AG10803 (cell line): ENCODE measurements around the gene KATNAL2.

Experiments
- DNase-seq: peaks from one replicate; pipeline ENCODE4 v3.0.0; 2010; ENCODE audit warnings: low read depth
- H3K4me3 ChIP-seq: 2 replicates; pipeline ENCODE4 v1.5.1; 2011; ENCODE audit warnings: mild to moderate bottlenecking, low read length, control low read depth
- TF ChIP-seq, protein P1 (sequence below): conservative IDR thresholded peaks from 2 replicates; pipeline ENCODE4 v1.5.1; 2011; ENCODE audit warnings: mild to moderate bottlenecking, low read length, control low read depth, inconsistent platforms

KATNAL2 gene

DNA sequence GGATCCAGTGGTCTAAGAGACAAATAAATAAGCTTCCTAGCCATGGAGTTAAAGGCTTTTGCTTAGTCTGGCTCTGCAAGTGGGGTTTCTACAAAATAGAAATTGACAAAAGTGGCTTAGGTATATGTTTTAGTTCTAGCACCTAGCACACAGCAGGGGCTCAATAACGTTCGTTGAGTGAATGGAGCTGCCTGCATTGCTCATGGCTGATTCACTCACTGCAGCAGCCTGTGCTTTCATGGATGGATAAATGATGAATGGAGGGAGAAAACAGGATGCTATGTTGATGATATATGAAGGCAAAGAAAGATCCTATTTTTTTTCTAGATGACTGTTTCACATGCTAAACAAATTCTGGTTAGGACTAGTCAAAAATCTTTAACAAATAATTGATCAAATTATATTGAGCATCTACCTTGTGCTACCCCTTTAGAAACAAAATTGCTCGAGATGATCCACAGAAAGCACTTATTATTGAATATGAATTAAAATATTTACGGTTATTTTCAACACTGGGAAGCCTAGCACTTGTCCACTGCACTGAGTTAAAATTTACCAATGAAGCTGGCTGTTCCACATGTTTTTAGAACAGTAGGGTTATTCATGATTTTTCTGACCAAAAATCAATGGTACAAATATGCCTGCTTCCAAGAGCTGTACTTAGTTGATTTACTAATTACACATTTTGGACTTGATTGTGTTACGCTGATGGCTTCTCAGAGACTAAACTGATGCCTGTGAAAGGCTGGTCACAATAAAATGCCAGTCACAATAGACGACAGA, 193.3 kb downstream of the KATNAL2 start:
- H3K4me3 ChIP-seq: no peak overlapping the region
- TF ChIP-seq, protein P1, sequence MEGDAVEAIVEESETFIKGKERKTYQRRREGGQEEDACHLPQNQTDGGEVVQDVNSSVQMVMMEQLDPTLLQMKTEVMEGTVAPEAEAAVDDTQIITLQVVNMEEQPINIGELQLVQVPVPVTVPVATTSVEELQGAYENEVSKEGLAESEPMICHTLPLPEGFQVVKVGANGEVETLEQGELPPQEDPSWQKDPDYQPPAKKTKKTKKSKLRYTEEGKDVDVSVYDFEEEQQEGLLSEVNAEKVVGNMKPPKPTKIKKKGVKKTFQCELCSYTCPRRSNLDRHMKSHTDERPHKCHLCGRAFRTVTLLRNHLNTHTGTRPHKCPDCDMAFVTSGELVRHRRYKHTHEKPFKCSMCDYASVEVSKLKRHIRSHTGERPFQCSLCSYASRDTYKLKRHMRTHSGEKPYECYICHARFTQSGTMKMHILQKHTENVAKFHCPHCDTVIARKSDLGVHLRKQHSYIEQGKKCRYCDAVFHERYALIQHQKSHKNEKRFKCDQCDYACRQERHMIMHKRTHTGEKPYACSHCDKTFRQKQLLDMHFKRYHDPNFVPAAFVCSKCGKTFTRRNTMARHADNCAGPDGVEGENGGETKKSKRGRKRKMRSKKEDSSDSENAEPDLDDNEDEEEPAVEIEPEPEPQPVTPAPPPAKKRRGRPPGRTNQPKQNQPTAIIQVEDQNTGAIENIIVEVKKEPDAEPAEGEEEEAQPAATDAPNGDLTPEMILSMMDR: no peak
- DNase-seq: no peak

DNA sequence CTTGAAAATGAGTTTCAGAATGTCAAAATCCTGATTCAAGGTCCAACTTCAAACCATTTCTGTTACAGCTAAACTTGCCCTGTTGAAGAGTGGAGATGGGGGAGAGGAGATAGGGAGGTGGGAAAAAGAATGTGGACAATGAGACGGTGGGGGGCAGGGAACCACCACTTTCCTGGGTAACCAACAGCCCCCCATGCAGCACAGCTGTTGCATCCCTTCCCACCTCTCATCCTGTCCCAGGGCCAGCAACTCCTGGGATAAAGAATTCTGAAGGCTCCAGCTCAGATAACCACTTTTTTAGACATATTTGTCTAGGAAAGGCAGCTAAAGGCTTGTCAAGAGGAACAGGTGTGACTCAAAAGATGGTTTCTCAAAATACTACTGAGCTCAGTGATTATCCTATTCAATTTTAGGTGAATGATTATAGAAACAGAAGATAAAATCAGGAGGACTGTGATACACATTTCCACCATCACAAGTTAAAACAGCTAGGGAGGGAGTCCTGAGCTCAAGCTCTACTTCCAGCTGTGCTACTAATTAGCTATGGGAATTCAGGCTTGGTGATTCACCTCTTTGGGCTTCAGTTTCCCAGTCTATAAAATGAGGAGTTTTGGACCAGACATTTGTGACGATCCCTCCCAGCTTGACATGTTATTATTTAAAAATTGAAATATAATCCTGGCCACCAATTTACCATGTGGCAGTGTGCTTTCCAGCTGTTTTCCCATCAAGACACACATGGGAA, 196.6 kb downstream of the KATNAL2 start:
- H3K4me3 ChIP-seq: no peak overlapping the region
- TF ChIP-seq, protein P1: no peak
- peak; percentile 68 for DNase-seq

DNA sequence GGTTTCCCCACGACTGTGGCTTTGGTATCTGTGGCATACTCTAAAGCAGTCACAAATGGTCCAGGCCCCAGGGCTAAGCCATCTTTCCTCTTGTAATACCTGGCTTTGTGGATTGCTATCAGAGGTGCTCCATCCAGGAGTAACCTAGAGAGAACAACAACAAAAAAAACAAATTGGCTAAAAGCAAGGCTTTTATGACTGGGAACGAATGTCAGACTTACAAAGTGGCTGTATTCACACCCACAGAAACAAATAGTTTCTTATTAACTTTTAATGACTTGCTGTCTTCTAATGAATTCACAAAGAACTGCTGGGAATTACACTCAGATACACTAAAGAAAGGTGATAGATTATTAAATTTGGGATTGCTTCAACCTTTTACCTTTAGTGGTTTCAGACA, 197.8 kb downstream of the KATNAL2 start:
- DNase-seq: no peak
- TF ChIP-seq, protein P1: no peak

DNA sequence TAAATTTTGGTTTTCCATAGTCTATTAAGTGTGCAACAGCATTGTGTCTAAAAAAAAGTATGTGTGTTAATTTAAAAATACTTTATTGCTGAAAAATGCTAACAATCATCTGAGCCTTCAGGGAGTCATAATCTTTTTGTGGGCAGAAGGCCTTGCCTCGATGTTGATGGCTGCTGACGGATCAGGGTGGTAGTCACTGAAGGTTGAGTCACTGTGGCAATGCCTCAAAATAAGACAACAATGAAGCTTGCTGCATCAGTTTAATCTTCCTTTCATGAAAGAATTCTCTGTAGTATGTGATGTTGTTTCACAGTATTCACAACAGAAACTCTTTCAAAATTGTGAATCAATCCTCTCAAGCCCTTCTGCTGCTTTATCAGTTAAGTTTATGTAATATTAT, 201.6 kb downstream of the KATNAL2 start:
- no peak overlapping the region for H3K4me3 ChIP-seq
- peak; percentile 72 for DNase-seq
- TF ChIP-seq, protein P1: no peak

More for the DNA sequence above, 197.8 kb downstream of the KATNAL2 start:
- no peak overlapping the region for H3K4me3 ChIP-seq

DNA sequence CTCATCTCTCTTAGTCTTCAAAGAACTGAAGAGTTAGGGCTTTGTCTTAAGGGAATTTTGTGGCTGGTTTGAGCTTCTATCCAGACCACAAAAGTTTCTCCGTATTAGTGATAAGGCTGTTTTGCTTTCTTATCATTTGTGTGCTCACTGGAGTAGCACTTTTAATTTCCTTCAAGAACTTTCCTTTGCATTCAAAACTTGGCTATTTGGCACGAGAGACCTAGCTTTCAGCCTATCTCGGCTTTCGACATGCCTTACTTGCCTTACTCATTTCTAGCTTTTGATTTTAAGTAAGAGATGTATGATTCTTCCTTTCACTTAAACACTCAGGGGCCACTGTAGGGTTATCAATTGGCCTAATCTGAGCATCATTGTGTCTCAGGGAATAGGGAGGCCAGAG, 203.0 kb downstream of the KATNAL2 start:
- no peak for DNase-seq
- TF ChIP-seq, protein P1: no peak
- no peak overlapping the region for H3K4me3 ChIP-seq

DNA sequence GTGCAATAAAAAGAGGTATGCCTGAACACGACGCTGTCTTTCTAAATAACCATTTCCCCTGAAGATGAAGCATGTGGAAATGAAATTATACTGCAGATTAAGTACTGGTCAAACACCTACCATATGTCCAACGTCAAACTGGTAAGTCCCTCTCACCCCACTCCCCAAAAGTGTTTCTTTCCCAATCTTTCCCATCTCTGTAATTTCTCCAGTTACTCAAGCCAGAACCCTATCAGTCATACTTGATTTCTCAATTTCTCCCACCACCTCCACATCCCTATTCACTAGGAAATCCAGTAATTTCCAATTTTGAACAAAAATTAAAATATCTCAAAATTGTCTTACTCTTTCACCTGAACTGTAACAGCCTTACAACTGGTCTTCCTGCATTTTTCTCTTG, 203.7 kb downstream of the KATNAL2 start:
- TF ChIP-seq, protein P1: no peak
- no peak for DNase-seq
- no peak overlapping the region for H3K4me3 ChIP-seq

- DNase-seq: no peak
- TF ChIP-seq, protein P1: no peak
- no peak overlapping the region for H3K4me3 ChIP-seq
These were observed 223.9 kb downstream of the KATNAL2 start for GRCh38 chr18:47141289-47141688.
